ENCODE measurements around the gene C6orf136.

The C6orf136 gene

DNA sequence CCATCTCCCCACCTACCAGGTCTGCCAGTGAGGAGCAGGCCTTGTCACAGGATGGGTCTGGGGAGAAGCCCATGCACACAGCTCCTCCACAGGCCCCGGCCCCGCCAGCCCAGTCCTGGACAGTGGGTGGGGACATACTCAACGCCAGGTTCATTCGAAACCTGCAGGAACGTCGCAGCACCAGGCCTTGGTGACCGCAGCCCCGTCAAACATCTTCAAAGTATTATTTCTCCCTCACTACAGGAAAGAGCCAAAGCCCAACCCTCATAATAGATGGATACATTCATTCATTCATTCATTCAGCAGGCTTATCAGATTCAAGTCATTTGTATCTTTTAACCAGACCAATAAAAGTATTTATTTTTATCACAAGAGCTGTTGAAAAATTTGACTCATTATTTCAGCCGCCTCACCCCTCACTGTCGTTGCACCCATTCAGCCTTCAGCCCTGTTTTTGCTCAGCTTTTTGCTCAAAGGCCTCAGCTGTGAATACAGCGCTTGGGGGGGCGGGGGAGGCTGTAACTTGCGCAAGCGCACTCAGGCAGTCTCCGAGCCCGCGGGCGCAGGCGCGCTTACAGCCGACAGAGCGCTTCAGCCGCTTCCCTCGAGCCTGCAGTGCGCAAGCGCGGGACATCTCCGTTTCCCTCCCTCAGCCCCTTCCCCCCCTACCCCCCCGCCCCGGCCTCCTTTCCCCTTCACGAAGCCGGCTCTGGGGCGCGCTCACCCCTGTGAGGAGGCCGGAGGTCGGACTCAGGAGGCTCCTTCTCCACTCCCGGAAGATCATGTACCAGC is at the start of gene C6orf136:
C6orf136 (plus strand) TSS at position 684 of the 792 bp plus-strand sequence; CDS start at position 783, 99 bp downstream.
- DNase-seq: peak; percentile 90 to 92

DNA sequence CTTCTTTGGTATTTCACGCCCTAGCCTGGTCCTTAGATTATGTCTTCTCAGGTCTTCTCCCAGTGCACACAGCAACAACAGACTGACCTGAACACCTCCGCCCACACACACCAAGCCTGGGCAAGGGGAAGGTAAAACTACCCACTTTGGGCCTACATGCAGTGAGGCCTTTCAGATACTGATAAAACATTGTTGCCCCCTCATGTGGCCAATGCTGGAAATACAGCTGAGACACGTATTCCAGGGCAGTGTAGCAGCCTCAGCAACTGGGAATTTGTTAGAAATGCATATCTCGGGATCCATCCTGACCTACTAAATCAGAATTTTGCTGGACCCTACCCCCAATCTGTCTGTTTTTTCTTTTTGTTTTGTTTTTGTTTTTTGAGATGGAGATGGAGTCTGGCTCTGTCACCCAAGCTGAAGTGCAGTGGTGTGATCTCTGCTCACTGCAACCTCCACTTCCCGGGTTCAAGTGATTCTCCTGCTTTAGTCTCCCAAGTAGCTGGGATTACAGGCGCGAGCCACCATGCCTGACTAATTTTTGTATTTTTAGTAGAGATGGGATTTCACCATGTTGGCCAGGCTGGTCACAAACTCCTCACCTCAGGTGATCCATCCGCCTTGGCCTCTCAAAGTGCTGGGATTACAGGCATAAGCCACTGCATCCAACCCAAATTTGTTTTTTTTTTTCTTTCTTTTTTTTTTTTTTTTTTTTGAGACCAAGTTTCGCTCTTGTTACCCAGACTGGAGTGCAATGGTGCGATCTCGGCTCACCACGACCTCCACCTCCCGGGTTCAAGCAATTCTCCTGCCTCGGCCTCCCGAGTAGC is 49.4 kb upstream of the C6orf136 start:
- DNase-seq: peak; percentile 77 to 82

- no peak for DNase-seq
Observed at GRCh38 chr6:30598912-30599624, 47.9 kb upstream of the C6orf136 start.

- DNase-seq: no peak
Observed at GRCh38 chr6:30599625-30600324, 47.2 kb upstream of the C6orf136 start.

GRCh38 chr6:30600451-30600961 is 46.4 kb upstream of the C6orf136 start:
- no peak for DNase-seq

GRCh38 chr6:30601436-30601814 is 45.5 kb upstream of the C6orf136 start:
- DNase-seq: no peak

DNA sequence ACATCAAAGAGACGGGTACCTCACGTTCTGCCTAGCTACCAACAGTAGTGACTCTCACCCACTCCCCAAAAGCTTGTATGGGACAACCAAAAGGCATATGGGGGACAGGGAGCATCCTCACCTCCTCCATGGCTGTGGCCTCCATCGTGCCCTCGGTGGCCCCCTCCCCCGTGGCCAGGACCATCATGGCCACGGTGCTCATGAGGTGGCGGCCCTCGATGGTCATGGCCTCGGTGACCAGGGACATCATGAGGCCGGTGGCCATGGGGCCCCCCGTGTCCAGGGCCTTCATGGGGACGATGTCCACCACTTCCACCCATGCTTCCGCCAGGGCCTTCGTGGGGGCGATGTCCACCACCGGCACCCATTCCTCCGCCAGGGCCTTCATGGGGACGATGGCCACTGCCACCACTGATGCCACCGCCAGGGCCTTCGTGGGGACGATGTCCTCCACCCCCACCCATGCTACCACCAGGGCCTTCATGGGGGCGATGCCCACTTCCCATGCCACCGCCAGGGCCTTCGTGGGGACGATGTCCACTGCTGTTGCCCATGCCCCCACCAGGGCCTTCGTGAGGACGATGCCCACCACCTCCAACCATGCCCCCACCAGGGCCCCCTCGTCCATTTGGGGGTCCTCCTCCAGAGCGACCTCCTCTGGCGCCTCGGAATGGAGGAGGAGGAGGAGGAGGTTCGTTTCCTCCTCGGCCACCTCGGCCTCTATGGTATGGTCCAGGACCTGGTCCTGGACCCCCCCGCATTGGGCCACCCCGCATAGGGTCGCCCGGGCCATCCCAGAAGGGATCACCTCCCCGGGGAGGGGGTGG is 44.9 kb upstream of the C6orf136 start:
- no peak for DNase-seq

DNA sequence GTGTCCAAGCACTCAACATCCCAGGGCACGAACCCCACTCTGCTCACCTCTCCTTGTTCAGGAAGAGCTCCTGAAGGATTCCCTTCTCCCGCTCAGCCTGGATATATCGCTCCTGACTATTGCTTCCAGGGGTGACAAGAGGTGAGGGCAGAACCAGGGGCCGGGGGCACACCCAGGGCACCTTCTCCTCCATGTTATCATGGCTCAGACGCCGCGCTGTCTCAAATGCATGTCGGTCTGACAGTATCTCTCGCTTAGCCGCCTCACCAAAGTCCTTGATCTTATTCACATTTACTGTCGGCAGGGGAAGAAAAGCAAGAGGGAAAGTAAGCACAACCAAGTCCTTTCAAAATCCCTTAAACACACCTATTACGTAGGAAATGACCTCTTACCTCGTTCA is 43.0 kb upstream of the C6orf136 start:
- no peak for DNase-seq

- DNase-seq: no peak
Observed at GRCh38 chr6:30610065-30610464, 36.9 kb upstream of the C6orf136 start.

DNA sequence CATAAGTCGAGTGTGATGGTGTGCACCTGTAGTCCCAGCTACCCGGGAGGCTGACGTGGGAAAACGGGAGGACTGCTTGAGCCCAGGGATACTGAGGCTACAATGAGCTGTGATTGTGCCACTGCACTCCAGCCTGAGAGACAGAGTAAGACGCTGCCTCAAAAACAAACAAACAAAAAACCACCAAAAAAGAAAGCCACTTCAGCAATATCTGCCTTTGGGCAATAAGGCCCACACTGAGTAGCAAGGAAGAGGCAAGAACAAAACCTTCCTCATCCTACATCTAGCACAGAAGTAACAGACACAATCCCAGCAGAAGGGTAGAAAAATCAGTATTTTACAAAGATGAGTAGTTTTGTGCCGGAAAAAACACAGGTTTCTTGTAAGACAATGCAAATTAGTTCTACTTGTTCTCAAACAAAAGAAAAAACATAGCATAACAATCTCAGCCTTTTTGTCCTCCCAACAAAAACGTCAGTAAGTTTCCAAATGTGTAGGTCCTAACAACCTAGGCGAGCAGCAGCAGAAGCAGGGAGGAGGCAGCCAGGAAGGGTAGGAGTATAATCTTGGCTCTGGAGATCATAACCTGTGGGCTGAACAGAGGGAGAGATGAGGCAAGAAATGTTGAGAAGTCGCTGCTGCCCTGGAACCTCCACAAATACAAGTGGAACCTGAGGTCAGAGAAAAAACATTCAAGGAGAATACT is 35.6 kb upstream of the C6orf136 start:
- no peak for DNase-seq

DNA sequence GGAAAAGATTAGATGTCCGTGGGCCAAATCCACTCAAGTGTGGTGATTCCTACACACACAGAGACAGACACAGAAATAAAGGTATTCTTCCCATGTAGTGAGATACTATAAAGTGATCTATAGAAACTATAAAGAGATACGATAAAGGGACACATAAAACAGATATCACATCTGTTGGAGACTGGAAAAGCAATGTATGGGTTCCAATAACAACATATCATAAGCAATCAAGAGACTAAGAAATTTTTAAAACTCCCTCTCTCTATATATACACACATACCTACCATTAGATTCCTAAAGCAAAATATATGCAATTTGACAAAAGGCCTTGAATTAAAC is 35.1 kb upstream of the C6orf136 start:
- no peak for DNase-seq

- no peak for DNase-seq
Observed at GRCh38 chr6:30612213-30612612, 34.7 kb upstream of the C6orf136 start.

GRCh38 chr6:30612687-30613248 is 34.2 kb upstream of the C6orf136 start:
- no peak for DNase-seq

DNA sequence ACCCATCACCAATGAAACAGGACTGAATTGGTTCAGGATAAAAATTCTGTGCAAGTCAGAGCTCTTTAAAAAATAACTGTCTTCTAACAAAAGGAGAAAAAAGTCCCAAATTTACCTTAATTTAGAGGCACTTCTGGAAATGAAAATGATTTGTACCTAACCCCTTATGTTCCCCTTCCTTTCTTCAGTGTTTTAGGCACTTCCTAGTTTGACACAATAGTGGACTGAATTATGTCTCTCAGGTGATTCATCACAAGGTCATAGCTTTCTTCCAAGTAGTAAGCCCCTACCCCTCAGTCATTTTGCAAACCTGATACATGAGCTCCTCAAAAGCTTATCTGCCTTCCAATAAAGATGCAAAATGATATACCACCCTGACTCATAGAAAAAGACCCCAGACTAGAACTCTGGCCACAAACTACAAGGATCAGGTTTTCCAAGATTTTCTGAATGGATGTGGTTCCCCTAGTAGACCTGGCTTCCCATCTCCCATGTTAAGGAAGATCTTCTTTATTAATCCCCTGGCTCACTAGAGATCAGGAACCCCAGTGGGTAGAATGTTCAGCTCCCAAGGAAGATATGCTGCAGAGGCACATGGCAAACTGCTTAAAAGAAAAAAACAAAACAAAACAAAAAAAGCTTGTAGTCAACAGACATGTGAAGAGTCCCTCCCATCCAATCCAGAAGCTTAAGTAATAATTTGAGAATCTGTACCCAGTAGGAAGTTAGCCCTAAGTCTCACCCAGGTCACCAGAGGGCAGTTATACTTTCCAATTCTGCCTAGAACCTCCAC is 33.5 kb upstream of the C6orf136 start:
- no peak for DNase-seq

- no peak for DNase-seq
Observed at GRCh38 chr6:30614044-30614842, 32.7 kb upstream of the C6orf136 start.

DNA sequence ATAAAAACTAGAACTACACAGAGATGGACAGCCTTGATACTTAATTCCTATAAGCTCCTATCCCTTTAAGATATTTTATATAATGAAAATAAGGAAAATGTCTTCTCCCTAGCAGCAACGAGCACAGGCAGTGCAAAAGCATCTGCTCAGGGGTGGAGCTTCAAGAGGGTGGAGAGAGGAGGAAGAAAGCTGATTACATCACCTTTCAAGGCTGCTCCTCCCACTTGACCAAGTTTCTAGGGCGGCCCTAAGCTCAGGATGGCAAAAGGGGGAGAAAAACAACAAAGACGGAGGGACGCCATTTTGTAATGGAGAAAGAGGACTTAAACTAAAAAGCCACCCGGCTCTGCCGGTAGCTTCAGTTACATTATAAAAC is 32.1 kb upstream of the C6orf136 start:
- peak; percentile 79 to 80 for DNase-seq

DNA sequence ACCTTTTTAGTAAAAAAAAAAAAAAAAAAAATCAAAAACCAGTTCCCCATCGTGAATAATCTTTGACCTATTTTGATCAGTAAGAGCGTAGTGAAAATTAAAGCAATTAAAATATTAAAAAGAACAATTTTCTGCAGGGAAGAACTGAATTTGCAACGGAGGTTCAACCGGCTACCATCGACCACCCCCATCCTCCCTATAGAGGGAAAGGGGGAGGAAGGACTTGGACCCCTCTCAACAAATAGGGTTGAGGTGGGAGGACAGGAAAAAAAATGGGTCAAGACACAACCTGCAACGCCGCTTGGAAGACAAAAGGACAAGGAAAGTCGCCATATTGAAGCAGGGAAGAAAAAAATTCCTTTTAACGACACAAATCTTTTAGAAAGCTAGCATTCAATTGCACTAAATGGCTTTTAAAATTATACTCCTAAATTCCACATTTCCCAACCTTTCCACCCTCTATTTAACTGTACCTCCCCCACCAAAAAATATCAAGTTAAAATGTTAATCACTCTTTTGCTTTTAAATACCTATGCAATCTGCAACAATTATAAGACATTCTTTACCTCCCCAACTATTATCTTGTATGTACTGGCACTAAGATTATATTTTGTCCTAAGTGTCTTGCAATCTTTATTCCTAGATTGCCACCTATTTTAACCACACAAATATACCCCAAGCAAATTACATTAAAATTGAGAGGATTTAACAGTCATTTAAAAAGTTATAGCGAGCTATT is 31.5 kb upstream of the C6orf136 start:
- DNase-seq: no peak
